ENCODE data around the gene PAX7.

Gene PAX7

DNA sequence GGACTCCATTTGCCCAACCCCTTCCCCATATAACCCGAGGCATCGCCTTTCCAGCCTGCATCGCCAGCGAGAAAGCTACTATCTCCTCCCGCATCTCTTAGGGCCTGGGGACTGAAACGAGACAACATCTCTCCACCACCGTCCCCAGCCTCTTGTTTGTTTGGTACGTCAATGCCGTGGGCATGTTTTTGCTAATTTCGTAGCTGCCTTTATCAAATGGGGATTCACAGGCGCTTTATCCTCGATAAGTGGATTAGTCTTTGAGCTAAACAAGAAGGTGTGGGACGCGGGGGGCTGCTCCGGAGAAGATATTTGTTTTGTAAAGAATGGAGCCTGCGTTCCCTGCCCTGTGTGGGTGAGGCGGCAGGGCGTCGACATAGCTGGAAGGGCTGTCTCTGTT is 91.6 kb downstream of the PAX7 start:
- H3K27ac Mint-ChIP-seq = no peak overlapping the region
- H3K9me3 Mint-ChIP-seq = no peaks in the 10 kb centered on the region
- H3K4me1 Mint-ChIP-seq = no peaks in the 10 kb centered on the region
- CTCF ChIA-PET = interaction anchor here (0.7 kb wide), 1 partner anchor 154 kb away, joined by 3 read pairs; no protein-coding TSS in a partner anchor
- peaks cover 2% of the 10 kb centered on the region for H3K36me3 Mint-ChIP-seq
- peaks cover 96% of the 10 kb centered on the region for H3K27me3 Mint-ChIP-seq
- no peak for DNase-seq
- no peak overlapping the region for H3K4me3 Mint-ChIP-seq

- Mint-ChIP-seq H3K4me3 (no peak overlapping the region), H3K27me3 (peaks cover 96% of the 10 kb centered on the region), H3K36me3 (peaks cover 2% of the 10 kb centered on the region), H3K9me3 (no peaks in the 10 kb centered on the region), H3K27ac (no peak overlapping the region), H3K4me1 (no peaks in the 10 kb centered on the region)
- no peak for DNase-seq
- CTCF ChIA-PET = no interaction called here
Measured at GRCh38 chr1:18723206-18723605, 92.6 kb downstream of the PAX7 start.

DNA sequence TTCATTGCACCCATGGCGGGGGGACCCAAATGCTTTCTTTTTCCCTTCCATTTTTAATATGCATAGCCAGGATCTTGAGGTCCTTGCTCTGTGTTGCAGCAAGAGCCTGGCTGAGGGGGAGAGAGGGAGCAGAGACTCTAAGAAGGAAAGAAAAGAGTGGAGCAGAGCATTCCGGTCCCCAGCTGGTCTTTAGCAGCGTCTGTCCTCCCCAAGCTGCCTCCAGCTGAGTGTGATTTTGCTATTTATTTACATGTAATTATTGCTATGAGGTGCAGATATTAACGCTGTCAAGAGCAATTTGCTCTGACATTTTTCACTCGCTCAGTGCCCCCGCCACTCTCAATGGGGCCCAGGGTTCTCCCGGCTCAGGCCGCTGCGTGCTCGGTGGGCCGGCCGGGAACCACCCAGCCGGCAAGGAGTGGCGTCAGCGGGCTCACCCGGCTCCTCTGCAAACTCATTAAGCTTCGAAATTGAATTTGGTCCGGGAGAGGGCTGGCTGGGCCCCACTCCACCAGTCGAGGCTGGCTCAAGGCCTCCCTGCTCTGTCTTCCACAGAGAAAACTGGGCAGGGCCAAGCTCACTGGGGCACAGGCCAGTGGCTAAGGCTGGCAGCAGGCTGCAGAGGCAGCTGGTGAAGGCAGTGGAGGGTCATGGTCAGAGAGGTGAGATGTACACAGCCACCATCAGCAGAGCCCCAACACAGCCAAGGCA is 93.2 kb downstream of the PAX7 start:
- CTCF ChIA-PET = interaction anchor here (0.7 kb wide), 1 partner anchor 142 kb away, joined by 3 read pairs; no protein-coding TSS in a partner anchor
- no peak overlapping the region for H3K4me3 Mint-ChIP-seq
- H3K27me3 Mint-ChIP-seq = peaks cover 92% of the 10 kb centered on the region

GRCh38 chr1:18724801-18725200 is 94.2 kb downstream of the PAX7 start:
- Mint-ChIP-seq H3K27me3 (peaks cover 91% of the 10 kb centered on the region), H3K9me3 (no peaks in the 10 kb centered on the region), H3K4me1 (no peaks in the 10 kb centered on the region), H3K36me3 (peaks cover 2% of the 10 kb centered on the region), H3K27ac (no peak overlapping the region), H3K4me3 (no peak overlapping the region)
- no peak for DNase-seq
- CTCF ChIA-PET = interaction anchor here (0.7 kb wide), 1 partner anchor 143 kb away, joined by 3 read pairs; no protein-coding TSS in a partner anchor

More for the DNA sequence above, 93.2 kb downstream of the PAX7 start:
- H3K36me3 Mint-ChIP-seq = peaks cover 2% of the 10 kb centered on the region
- no peak overlapping the region for H3K27ac Mint-ChIP-seq
- no peak for DNase-seq
- H3K9me3 Mint-ChIP-seq = no peaks in the 10 kb centered on the region
- no peaks in the 10 kb centered on the region for H3K4me1 Mint-ChIP-seq

- peaks cover 2% of the 10 kb centered on the region for H3K36me3 Mint-ChIP-seq
- no peak overlapping the region for H3K4me3 Mint-ChIP-seq
- H3K27ac Mint-ChIP-seq = no peak overlapping the region
- H3K9me3 Mint-ChIP-seq = no peaks in the 10 kb centered on the region
- no peaks in the 10 kb centered on the region for H3K4me1 Mint-ChIP-seq
- CTCF ChIA-PET = no interaction called here
- peaks cover 86% of the 10 kb centered on the region for H3K27me3 Mint-ChIP-seq
- no peak for DNase-seq
Measured at GRCh38 chr1:18725231-18725895, 94.7 kb downstream of the PAX7 start.

DNA sequence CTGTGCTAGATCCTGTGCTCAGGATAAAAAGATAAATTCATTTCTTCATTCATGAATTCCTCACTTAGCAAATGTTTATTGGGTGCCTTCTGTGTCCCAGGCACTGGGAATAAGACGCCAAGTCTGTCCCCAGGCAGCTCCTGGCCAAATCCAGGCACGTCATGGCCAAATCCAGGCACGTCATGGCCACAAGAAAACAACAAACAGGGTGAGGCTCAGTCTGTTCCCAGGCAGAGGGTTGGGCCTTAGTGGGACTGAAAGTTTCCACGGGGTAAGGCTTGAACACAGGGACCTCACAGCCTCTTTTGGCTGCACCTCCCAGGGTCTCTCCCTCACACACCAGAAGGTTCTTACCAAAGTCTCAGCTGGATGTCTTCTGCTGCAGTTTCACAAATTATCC is 95.7 kb downstream of the PAX7 start:
- DNase-seq = no peak
- no peaks in the 10 kb centered on the region for H3K9me3 Mint-ChIP-seq
- no peak overlapping the region for H3K27ac Mint-ChIP-seq
- CTCF ChIA-PET = no interaction called here
- no peak overlapping the region for H3K4me3 Mint-ChIP-seq
- no peaks in the 10 kb centered on the region for H3K4me1 Mint-ChIP-seq
- peaks cover 79% of the 10 kb centered on the region for H3K27me3 Mint-ChIP-seq
- peaks cover 2% of the 10 kb centered on the region for H3K36me3 Mint-ChIP-seq

DNA sequence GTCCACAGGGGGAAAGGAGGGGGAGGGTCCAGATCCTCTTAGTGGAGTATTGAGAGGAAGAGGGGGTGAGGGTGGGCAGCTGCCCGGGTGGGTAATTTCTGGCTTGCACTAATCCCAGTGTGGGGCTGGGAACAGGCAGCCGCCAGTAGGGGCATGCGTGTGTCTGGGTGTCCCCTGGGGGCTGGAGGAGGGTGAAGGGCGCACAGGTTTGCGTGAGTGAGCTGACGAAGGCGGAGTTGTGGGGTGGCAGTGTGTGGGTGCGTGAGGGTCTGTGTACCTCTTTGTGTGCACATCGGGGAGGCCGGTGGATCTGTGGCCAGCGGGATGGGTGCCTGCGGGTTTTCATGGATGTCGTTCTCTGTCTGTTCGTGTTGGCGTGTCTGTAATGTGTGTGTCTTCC is 97.3 kb downstream of the PAX7 start:
- H3K27me3 Mint-ChIP-seq = peaks cover 78% of the 10 kb centered on the region
- no peak overlapping the region for H3K27ac Mint-ChIP-seq
- no peak for DNase-seq
- no peaks in the 10 kb centered on the region for H3K9me3 Mint-ChIP-seq
- CTCF ChIA-PET = no interaction called here
- no peaks in the 10 kb centered on the region for H3K4me1 Mint-ChIP-seq
- no peak overlapping the region for H3K4me3 Mint-ChIP-seq
- H3K36me3 Mint-ChIP-seq = peaks cover 2% of the 10 kb centered on the region

DNA sequence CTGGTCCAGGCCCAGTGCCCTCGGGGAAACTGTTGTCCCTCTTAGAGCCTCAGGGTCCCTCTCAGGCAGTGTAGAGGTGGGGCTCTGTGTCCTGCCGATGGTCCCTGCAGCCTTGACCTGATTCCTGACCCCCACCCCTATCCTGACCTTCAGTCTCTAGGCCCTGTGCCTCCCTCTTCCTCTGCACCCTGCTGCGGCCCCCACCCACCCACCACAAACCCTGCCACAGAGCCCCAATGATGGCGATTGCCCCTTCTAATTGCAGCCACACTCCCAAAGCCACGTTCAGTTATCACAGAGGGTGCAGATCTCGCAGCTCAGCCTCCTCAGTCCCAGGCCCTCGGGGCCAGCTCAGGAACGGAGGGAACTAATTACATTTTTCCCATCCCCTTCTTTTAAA is 99.7 kb downstream of the PAX7 start:
- CTCF ChIA-PET = no interaction called here
- peaks cover 2% of the 10 kb centered on the region for H3K36me3 Mint-ChIP-seq
- H3K27ac Mint-ChIP-seq = no peak overlapping the region
- no peaks in the 10 kb centered on the region for H3K4me1 Mint-ChIP-seq
- H3K9me3 Mint-ChIP-seq = no peaks in the 10 kb centered on the region
- DNase-seq = no peak
- H3K27me3 Mint-ChIP-seq = peaks cover 75% of the 10 kb centered on the region
- H3K4me3 Mint-ChIP-seq = no peak overlapping the region

DNA sequence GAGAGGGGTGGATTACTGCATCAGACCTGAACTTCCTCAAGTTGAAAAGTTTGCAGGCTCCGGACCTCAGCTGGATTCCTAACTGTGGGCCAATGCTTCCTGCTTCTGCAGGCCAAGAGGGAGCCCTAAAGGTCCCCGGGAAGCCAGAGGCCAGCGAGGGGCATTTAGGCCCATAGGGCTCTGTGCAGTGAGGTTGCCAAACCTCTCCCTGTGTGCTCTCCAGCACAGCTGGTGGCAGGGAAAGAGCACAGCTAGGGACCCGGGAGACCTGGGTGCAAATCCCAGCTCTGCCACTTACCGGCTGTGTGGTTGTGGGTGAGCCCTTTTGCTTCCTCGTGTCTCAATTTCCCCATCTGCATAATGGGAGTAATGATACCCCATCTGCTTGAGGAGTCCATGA is 100.5 kb downstream of the PAX7 start:
- no peak for DNase-seq
- H3K27me3 Mint-ChIP-seq = peaks cover 67% of the 10 kb centered on the region
- no peaks in the 10 kb centered on the region for H3K36me3 Mint-ChIP-seq
- H3K9me3 Mint-ChIP-seq = no peaks in the 10 kb centered on the region
- no peak overlapping the region for H3K27ac Mint-ChIP-seq
- CTCF ChIA-PET = no interaction called here
- H3K4me1 Mint-ChIP-seq = no peaks in the 10 kb centered on the region
- H3K4me3 Mint-ChIP-seq = no peak overlapping the region

DNA sequence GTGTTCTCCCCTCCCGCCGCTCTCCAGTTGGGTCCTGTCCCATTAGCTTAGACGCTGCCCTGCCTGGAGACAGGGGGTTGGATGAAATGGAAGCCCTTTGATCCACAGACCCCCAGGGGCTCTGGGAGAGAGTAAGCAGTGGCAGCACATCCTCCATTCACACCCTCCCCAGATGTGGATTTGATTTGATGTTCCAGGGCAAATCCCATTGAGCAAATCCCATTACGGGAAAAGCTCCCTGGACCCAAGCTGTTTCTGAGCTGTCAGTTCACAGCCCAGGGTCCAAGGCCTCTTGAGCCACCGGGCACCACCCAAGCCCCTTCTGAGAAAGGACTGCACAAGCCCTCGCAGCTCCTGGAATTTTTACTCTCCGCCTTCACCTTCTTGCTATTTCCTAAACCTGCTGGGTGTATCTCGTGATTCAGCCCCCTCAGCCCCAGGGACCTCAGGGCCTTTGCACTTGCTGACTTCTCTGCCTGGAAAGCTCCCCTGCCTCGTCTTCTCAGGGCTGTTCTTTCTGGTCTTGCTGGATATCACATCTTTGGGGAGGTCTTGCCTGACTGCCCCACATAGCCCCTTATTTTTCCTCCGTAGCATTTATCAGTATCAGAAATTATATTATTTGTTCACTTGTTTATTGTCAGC is 101.1 kb downstream of the PAX7 start:
- no peak for DNase-seq
- no peak overlapping the region for H3K27ac Mint-ChIP-seq
- CTCF ChIA-PET = no interaction called here
- no peaks in the 10 kb centered on the region for H3K36me3 Mint-ChIP-seq
- no peak overlapping the region for H3K4me3 Mint-ChIP-seq
- H3K27me3 Mint-ChIP-seq = peaks cover 61% of the 10 kb centered on the region
- H3K9me3 Mint-ChIP-seq = no peaks in the 10 kb centered on the region
- H3K4me1 Mint-ChIP-seq = no peaks in the 10 kb centered on the region

DNA sequence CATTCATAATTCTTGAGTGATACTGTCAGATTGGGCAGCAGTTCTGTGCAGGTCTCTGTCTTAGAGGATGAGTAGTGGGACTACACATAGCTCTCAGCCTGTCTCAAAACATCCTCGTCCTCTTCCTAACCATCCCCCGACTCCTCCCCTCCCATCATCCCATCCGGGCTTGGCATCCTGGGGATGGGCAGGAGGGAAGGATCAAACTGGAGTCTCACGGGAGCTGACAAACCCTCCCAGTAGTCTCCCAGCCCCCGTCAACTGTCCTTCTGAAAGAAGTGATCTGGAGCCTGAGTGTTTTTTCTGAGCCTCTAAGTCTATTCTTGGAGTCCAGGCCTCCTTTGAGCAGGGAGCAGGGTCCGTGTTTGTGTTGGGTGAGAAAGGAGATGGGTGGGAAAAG is 102.0 kb downstream of the PAX7 start:
- peaks cover 53% of the 10 kb centered on the region for H3K27me3 Mint-ChIP-seq
- CTCF ChIA-PET = no interaction called here
- H3K4me1 Mint-ChIP-seq = no peaks in the 10 kb centered on the region
- no peaks in the 10 kb centered on the region for H3K9me3 Mint-ChIP-seq
- no peak overlapping the region for H3K27ac Mint-ChIP-seq
- no peak for DNase-seq
- no peaks in the 10 kb centered on the region for H3K36me3 Mint-ChIP-seq
- H3K4me3 Mint-ChIP-seq = no peak overlapping the region

GRCh38 chr1:18734001-18734400 is 103.4 kb downstream of the PAX7 start:
- Mint-ChIP-seq H3K4me1 (no peaks in the 10 kb centered on the region), H3K4me3 (no peak overlapping the region), H3K9me3 (no peaks in the 10 kb centered on the region), H3K27ac (no peak overlapping the region), H3K36me3 (no peaks in the 10 kb centered on the region), H3K27me3 (peaks cover 46% of the 10 kb centered on the region)
- CTCF ChIA-PET = no interaction called here
- peak; percentile 10 for DNase-seq

DNA sequence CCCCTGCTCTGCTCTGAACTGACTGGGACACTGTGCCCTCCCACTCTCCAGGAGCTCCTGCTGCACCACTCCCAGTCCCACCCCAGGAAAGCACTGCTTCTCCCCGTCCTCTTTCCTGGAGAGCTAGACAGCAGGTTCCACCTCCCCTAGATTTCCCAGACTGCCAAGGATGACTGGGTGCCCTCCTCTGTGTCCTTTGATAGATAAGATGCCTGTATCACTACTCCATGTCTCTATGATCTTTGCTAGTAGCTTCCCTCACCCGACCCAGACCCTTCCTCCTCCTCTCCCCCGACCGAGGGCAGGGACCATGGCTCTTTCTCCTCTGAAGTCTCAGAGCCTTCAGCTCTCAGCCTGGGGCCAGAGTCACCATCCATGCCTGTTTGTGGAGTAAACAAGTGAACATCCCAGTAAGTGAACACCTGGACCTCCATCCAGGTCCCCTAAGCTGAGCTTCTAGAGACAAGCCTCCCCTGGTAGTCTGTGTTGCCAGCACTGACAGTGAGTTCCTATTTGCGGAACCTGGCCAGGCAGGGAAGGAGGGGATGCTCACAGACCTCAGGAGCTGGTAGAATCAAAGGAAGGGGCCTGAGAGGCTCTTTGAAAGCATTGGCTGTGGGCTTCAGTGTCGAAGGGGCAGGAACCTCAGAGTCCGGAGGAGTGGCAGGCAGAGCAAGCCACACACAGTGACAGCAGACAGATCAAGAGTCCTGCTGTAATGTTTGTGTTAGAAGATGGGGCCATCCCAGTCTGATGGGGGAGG is 104.0 kb downstream of the PAX7 start:
- Mint-ChIP-seq H3K9me3 (no peaks in the 10 kb centered on the region), H3K4me1 (no peaks in the 10 kb centered on the region), H3K4me3 (no peak overlapping the region), H3K27ac (no peak overlapping the region), H3K27me3 (peaks cover 42% of the 10 kb centered on the region), H3K36me3 (no peaks in the 10 kb centered on the region)
- DNase-seq = peak; percentile 4
- CTCF ChIA-PET = no interaction called here

DNA sequence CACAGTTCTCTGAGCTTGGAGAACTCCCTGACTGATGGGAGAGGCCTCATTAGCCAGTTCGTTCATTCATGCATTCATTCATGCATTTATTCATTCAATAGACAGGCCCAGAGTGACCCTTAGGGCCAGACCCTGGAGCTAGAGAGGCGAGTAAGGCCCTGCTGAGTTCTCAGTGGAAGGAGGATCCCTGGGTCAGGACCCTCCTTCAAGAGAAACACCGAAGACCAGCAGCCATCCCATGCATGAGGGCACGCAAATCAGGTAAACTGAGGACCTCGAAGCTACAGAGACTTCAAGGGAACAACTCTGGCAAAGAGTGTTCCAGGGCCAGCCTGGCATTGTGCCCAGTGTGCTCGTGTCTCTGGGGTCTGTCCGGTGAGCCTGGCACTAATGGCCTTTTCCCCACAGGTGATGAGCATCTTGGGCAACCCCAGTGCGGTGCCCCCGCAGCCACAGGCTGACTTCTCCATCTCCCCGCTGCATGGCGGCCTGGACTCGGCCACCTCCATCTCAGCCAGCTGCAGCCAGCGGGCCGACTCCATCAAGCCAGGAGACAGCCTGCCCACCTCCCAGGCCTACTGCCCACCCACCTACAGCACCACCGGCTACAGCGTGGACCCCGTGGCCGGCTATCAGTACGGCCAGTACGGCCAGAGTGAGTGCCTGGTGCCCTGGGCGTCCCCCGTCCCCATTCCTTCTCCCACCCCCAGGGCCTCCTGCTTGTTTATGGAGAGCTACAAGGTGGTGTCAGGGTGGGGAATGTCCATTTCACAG is 104.8 kb downstream of the PAX7 start:
- no peaks in the 10 kb centered on the region for H3K9me3 Mint-ChIP-seq
- H3K36me3 Mint-ChIP-seq = no peaks in the 10 kb centered on the region
- DNase-seq = peak; percentile 11
- H3K27me3 Mint-ChIP-seq = peaks cover 39% of the 10 kb centered on the region
- H3K4me3 Mint-ChIP-seq = no peak overlapping the region
- H3K4me1 Mint-ChIP-seq = no peaks in the 10 kb centered on the region
- CTCF ChIA-PET = no interaction called here
- H3K27ac Mint-ChIP-seq = no peak overlapping the region

Data from activated naive CD4-positive, alpha-beta T cell treated with anti-CD3 and anti-CD28 coated beads, Interleukin-2, amount 10 ng/mL, durations not matched to agents 7 days and 5 days (primary cell).